ENCODE data around the gene PRXL2B. TPM values are rescaled to one million over a fixed set of nuclear protein-coding genes. Genes with fewer than 3 reads are reported as not detected.

The PRXL2B gene
- total RNA-seq, 2 donors from 2014 or later: 6.4 to 6.8 TPM

DNA sequence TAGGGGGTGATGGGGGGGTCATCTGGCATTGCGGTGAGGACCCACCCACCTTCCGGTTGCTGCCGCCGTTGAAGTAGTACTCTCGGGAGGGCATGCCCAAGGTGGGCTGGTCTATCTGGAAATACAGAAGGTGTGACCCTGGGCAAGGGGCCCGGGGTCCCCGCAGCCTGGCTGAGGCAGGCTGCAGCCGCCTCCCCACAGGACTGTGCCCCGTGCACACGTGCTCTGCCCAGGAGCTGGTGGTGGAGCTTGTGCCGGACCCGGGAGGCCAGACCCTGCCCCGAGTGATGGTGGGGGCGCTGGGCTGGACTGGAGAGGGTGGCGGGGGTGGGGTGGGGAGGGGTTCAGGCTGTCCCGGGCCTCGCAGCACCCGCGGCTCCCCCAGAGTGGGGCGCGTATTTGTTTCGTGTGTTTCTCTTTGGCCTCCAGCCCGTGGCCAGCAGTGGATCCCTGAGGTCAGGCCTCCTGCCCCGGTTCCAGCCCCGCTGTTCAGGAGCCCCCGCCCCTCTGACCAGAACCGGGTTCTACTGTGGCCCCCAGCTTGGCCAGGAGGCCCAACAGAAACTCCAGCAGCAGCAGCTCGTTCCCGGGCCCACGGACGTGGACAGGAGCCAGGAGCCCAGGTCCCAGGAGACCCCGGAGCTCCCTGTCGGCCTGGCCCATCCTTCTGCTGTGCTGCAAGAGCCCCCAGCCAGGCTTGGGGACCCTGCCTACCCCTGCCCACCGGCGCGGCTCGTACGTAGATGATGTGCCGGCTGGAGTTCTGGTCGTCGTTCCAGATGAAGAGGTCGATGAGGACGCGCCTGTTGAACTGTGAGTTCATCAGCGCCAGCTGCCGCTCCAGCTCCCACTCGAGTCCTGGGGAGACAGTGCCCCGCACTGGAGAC lies 19.2 kb downstream of the PRXL2B start:
- Histone ChIP-seq H3K4me1 (peaks cover 0 to 3% of the 10 kb centered on the region in 2 donors), H3K9me3 (peaks cover 0 to 4% of the 10 kb centered on the region in 2 donors), H3K36me3 (no peaks in the 10 kb centered on the region), H3K27ac (no peak overlapping the region), H3K4me3 (no peak overlapping the region), H3K27me3 (no peaks in the 10 kb centered on the region)
- TF ChIP-seq, protein P1, sequence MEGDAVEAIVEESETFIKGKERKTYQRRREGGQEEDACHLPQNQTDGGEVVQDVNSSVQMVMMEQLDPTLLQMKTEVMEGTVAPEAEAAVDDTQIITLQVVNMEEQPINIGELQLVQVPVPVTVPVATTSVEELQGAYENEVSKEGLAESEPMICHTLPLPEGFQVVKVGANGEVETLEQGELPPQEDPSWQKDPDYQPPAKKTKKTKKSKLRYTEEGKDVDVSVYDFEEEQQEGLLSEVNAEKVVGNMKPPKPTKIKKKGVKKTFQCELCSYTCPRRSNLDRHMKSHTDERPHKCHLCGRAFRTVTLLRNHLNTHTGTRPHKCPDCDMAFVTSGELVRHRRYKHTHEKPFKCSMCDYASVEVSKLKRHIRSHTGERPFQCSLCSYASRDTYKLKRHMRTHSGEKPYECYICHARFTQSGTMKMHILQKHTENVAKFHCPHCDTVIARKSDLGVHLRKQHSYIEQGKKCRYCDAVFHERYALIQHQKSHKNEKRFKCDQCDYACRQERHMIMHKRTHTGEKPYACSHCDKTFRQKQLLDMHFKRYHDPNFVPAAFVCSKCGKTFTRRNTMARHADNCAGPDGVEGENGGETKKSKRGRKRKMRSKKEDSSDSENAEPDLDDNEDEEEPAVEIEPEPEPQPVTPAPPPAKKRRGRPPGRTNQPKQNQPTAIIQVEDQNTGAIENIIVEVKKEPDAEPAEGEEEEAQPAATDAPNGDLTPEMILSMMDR (IDR thresholded peaks at IDR 0.05): no peak
- DNase-seq (ENCODE audit: low spot score): no peak

DNA sequence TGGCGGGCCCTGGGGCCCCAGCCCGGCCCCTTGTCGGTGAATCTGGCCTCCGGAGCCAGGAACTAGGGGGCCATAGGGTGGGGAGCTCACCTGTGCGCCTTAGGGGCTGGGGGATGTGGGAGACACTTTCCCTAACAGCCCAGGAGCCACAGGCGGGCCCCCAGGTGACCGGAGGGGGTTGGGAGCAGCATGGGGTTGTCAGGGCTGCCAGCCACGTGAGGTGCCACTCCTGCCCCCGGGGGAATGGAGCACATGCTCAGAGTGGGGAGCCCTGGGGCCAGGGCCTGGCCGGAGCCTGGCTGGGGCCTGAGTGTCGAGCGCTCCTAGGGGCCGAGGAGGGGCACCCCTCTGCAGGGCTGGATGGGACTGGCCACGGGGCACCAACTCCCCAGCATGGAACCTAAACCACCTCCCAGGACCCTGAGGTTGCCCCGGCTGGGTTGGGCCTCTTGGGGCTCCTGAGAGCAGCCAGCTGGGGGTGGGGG lies 19.9 kb downstream of the PRXL2B start:
- Histone ChIP-seq H3K9me3 (no peaks in the 10 kb centered on the region), H3K36me3 (no peaks in the 10 kb centered on the region), H3K4me3 (no peak overlapping the region), H3K4me1 (peaks cover 0 to 8% of the 10 kb centered on the region in 2 donors), H3K27me3 (no peaks in the 10 kb centered on the region), H3K27ac (no peak overlapping the region)
- DNase-seq (ENCODE audit: low spot score): no peak
- TF ChIP-seq, protein P1 (IDR thresholded peaks at IDR 0.05): no peak

DNA sequence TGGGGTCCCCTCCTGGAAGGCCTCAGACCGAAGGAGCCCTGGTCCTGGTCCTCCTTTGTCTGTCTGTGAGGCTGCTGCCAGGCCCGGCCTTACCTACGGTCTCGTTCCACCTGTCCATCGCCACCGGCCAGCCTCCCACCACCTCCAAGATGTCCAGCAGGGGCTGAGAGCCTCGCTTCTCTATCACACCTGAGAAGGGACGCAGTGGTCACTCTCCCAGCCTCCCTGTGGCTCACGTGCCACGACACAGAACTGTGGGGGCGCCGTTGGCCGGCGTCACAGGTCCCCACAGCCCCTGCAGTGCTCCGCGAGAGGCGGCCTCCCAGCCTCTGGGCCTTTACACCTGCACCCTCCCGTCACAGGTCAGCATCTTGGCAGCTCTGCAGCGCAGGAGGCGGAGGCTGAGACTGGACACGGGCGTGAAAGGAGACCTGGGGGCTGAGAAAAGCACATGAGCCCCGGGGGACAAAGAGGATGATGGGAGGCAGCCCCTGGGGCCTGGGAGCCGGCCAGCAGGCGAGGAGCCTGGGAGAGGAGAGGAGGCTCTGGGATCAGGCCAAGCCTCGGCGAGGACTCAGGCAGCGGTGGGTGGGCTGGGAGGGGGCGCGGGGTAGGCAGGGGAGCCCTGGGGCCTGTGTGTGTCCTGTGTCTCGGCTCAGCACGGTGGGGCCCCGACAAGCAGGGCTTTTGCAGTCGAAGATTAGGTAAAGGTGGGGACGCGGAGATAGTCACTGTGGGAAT lies 20.5 kb downstream of the PRXL2B start:
- no peak overlapping the region for H3K27ac ChIP-seq
- DNase-seq (ENCODE audit: low spot score): no peak
- no peaks in the 10 kb centered on the region for H3K27me3 ChIP-seq

DNA sequence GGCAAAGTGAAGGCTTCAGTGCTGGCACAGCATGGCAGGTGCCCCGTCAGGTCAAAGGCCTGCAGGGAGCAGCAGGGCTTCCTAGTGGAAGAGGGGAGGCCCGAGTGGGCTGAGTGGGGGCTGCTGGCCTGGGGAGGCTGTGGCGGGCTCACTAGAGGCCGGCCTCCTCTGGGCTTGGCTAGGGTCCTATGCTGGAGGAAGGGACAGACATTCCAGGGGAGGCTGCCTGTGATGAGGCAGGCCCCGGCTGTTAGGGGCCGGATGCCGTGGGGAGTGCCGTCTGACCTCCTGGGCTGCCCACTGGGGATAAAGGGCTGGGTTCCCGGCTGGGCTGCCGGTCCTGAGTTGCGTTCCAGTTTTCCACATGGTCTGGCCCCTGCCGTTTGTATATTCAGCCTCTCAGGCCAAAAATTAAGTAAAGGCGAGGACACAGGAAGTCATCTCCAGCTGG lies 21.1 kb downstream of the PRXL2B start:
- H3K27ac ChIP-seq: no peak overlapping the region
- H3K27me3 ChIP-seq: no peaks in the 10 kb centered on the region
- TF ChIP-seq, protein P1 (IDR thresholded peaks at IDR 0.05): no peak
- H3K4me3 ChIP-seq: no peak overlapping the region
- no peak for DNase-seq (ENCODE audit: low spot score)
- no peaks in the 10 kb centered on the region for H3K36me3 ChIP-seq
- H3K4me1 ChIP-seq: peaks cover 0 to 8% of the 10 kb centered on the region in 2 donors
- H3K9me3 ChIP-seq: no peaks in the 10 kb centered on the region

More for the DNA sequence above, 20.5 kb downstream of the PRXL2B start:
- TF ChIP-seq, protein P1 (IDR thresholded peaks at IDR 0.05): no peak
- no peaks in the 10 kb centered on the region for H3K36me3 ChIP-seq
- no peak overlapping the region for H3K4me3 ChIP-seq
- peaks cover 0 to 8% of the 10 kb centered on the region in 2 donors for H3K4me1 ChIP-seq
- H3K9me3 ChIP-seq: no peaks in the 10 kb centered on the region

DNA sequence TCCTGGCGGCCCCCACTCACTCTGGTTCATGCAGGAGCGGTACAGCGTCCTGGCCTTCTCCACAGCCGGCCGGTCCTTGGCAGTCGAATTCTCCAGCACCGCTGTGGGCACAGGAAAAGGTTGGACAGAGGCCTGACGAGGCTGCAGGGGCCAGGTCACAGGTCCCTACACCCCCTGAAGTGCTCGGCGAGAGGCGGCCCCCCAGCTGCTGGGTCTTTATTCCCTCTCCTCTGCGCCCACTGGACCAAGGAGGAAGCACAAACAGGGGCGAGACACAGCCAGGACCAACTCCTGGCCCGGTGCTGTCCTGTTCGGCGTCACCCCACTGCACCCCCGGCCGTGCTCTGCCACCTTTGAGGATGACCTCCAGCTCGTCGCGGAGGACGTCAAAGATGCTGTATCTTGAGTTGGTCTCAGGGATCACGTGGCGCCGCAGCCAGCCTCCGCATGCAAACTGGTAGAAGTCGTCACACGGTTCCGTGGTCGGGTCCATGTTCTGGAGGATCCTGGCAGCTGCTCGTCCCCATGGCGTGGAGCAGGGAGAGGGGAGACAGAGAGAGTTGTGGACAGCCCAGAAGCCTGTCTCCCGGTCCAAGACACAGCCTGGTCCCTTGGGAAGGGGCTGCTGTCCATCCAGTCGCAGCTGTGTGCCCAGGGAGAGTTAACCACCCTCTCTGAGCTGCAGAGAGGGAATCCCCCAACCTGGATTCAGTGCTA lies 22.9 kb downstream of the PRXL2B start:
- Histone ChIP-seq H3K27me3 (no peaks in the 10 kb centered on the region), H3K4me1 (peaks cover 0 to 8% of the 10 kb centered on the region in 2 donors), H3K27ac (no peak overlapping the region), H3K4me3 (no peak overlapping the region), H3K36me3 (no peaks in the 10 kb centered on the region), H3K9me3 (peaks cover 0 to 12% of the 10 kb centered on the region in 2 donors)
- no peak for DNase-seq (ENCODE audit: low spot score)
- TF ChIP-seq, protein P1 (IDR thresholded peaks at IDR 0.05): no peak
